T-helper 22 cell (primary cell): Measurements from ENCODE around the gene CCT6B.
"Not testable (repeated sequence)": the region's sequence is repeated elsewhere in the genome, so short reads cannot be mapped to it uniquely, and the experiment has no call there.

Experiments
- DNase-seq: peaks from one replicate; pipeline ENCODE4 v3.0.0-alpha.2; 2020; ENCODE audit warnings: low read depth

The CCT6B gene

DNA sequence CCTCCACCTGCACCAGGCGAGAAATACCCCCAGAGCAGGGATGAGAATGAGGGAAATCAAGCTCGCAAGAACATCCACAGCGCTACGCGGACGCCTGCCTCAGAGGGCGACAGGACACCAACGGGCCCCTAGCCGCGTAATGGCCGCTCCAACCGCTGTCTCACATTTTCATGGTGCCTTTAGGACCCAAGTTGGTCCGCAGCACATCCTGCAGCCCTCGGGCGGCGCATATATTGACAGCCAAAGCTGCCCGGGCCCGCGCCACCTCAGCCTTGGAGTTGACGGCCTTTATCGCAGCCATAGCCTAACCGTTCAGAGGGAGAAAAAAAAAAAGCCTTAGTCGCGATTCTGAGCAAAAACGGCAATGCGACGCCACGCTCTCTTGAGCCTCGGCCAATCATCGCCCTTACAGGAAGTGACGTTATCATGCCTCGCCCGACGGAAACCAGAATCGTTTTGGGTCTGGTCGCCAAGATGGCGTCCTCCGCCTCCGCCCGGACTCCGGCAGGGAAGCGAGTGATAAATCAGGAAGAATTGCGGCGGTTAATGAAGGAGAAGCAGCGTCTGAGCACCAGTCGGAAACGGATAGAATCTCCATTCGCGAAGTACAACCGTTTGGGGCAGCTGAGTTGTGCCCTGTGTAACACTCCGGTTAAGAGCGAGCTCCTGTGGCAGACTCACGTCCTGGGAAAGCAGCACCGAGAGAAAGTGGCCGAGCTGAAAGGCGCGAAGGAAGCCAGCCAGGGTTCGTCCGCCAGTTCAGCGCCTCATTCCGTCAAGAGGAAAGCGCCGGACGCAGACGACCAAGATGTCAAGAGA lies at the start of gene CCT6B, which contains the start of gene ZNF830:
CCT6B (minus strand) TSS at position 368 of the 819 bp plus-strand sequence; CDS start at position 301, 67 bp downstream.
ZNF830 (plus strand) TSS at position 448 of the 819 bp plus-strand sequence; CDS start at position 475, 27 bp downstream.
- DNase-seq, result peak; percentile 84

DNA sequence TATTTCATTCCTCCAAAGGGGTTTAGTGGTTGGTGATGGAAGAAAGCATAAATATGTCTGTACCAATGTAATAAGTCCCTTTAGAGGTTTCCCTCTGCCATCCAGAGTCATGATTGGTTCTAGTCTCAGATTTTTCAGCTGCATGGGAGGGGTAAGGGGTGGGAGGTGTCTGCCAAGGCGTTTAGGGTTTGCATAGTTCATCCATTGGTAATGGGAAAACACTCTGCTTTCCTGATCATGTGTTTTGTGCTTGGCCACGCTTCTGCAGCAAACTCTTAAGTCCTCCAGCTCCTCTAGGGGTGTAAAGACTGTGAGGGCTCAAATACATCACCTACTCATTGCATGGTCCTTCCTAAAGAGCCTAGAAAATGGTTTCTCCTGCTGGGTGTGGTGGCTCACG lies 48.8 kb upstream of the CCT6B start:
- no peak for DNase-seq

- DNase-seq, result no peak
Measured at GRCh38 chr17:35006961-35007360, 45.7 kb upstream of the CCT6B start.

- DNase-seq, result no peak
Measured at GRCh38 chr17:35006345-35006744, 45.1 kb upstream of the CCT6B start.

DNA sequence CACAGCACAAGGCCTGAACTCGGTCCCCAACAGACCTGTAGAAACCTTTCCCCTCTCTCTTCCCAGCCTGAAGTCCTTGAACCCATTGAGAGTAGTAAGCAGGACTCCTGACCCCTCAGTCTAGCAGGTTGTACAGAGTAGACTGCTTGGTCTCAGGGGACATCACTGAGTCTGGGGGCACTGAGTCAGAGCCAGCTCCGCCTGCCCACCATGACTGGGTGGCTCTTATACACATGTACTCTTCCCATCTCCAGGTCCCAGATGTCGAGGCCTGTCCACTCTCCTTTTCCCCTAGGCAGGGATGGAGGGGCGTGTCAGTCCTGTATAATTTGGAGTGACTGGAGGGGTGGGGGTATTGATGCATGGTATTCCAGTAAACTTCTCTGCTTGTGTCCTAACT lies 42.5 kb upstream of the CCT6B start:
- no peak for DNase-seq

GRCh38 chr17:35002876-35003551 lies 41.8 kb upstream of the CCT6B start:
- DNase-seq, result no peak

DNA sequence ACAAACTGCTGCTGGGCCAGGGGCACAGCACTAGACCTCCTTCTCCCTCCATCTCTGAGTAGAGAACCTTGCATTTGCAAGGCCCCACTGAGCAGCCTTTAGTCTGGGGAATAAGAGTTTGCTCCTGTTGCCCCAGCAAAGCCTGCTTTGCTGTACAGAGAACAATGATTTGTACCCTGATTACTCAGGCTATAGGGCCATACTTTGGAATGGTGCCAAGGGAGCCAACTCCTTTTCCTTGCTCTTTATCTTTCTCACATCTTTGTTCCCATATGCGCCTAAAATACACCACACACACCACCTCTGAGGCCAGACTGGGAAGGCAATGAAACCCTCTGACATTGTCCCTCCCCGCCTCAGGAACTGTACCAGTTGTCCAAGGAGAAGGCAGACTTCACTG lies 40.3 kb upstream of the CCT6B start:
- no peak for DNase-seq

GRCh38 chr17:35000965-35001364 lies 39.7 kb upstream of the CCT6B start:
- not testable (repeated sequence) for DNase-seq

- DNase-seq, result no peak
Measured at GRCh38 chr17:34999456-34999855, 38.2 kb upstream of the CCT6B start.

DNA sequence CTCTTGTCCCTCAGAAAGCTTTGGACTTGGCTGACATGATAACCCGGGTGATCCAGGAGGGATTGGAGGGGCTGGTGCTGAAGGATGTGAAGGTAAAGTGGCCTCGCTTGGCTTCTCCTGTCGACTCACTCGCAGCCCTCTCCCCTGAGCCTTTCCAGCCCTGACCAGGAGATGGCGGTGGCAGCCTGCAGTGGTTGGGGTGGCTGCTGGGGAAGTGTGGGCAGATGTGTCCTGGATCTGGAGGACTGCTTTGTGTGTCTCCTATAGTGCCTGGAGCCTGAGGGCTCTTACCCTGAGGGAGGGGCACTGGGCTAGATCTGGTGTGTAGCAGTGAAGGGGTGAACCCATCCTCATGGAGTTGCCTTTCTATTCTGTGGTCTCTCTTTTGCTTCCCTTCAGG lies 36.9 kb upstream of the CCT6B start:
- peak; percentile 49 for DNase-seq

DNA sequence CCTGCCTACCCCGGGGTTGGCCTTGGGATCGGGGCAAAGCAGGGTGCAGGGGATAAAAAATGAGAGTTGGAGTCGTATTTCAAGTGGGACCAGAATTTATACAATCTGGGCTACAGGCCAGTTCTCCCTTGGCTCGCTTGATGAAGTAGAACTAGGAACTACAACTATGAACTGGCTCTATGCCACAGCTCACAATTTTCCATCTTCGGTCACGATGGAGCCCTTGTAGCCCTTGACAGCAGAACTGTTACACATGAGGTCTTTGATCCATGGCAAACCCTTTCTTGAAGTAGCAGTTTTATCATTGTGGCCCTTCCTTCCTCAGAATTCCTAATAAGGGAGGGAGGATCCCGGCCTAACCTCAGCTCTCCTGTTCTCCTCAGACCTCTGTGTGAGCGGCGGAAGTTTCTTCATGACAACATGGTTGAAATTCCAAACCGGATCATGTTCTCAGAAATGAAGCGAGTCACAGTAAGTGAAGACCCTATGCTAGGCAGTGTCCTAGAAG lies 36.1 kb upstream of the CCT6B start:
- DNase-seq, result no peak

DNA sequence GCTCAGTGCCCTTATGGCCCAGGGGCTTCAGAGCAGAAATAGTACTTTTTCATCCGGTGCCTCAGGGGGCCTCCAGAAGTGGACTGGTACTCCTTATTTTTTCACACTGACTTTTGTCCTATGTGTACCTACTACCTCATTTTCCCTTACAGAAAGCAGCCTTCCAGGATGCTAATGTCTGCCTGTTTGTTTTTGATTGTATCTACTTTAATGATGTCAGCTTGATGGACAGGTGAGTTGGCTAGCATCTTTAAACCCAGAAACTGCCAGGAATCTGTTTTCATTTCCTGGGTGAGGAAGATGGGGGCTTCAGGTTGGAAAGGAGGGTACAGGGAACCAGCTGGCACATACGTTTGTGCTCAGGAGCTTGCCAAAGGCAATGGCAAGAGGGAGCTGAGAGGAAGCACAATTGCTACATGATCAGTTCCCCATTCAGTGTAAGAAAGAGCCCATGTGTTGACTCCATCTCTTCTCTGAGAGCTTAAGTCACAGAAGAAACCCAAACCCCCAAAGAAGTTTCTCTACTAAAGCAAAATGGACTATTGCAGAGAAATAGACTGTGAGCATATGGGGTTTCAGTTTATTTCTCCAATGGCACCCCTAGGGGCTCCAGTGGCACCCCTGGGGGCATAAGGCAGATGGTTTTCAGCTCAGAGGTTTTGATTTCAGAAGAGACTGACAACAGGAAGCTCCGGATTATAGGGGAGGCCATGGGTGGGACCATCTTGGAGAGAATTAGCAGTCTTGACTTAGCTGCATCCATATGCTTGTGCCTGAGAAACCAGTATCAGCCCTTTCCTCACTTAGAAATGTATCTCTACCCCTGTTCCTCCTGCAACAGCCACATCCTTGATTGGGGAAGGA lies 35.4 kb upstream of the CCT6B start:
- DNase-seq, result no peak

DNA sequence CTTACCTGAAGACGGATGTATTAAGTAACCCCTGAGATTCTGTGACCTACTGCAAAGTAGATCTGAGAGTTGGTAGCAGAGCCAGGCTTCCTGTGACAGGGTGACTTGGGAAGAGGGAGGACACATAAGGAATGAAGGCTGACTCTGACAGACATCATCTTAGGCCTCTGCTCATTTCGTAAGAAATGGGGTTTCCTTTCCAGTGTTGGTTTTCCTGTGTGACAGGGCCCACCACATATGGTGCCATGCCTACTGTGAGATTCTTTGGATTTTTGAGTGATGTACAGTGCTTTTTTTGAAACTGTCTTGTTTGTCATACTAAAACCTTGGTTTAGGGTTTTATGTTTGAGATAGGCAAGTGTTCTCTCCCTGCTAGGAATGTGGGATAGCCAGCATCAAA lies 31.8 kb upstream of the CCT6B start:
- DNase-seq, result no peak

DNA sequence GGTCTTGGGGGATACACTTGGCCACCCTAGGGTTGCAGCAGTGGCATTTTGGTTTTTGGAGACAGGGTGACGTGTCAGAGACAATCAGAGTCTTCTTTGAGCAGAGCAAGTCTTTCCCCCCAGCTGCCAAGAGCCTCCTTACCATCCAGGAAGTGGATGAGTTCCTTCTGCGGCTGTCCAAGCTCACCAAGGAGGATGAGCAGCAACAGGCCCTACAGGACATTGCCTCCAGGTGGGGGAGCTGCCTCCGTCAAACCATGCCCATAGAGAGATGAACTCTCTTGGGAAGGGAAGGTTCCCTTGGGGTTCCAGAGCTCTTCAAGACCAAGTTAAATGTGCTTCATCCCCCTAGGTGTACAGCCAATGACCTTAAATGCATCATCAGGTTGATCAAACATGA lies 30.3 kb upstream of the CCT6B start:
- DNase-seq, result no peak

- no peak for DNase-seq
Measured at GRCh38 chr17:34990921-34991365, 29.7 kb upstream of the CCT6B start.

DNA sequence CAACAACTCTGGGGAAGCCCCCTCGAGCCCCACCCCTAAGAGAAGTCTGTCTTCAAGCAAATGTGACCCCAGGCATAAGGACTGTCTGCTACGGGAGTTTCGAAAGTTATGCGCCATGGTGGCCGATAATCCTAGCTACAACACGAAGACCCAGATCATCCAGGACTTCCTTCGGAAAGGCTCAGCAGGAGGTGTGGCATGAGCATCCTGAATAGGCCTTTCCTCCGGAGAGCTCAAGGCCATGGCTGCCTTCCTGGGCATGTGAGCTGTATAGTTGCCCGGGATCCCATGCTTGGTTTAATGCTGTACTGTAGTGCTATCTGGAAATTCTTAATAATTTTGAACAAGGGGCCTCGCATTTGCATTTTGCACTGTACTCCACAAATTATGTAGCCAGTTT lies 28.2 kb upstream of the CCT6B start:
- no peak for DNase-seq

- no peak for DNase-seq
Measured at GRCh38 chr17:34988644-34989043, 27.4 kb upstream of the CCT6B start.

DNA sequence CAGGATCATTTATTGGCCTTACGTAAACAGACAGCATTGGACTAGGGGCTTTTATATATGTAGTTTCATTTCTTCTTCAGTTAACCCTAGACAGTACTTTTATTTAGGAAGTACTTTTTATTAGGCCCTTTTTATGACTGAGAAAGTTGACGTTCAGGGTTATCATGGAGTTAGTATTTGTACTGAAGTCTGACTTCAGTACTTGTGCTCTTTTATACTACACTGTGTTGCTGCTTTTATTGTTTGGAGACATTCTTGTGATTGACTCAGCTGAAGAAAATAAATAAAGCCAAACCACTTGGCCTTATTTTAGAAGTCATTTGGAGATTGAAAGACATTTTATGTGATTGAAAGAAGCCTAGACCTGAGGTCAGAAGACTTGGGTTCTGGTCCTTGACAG lies 26.0 kb upstream of the CCT6B start:
- DNase-seq, result no peak

GRCh38 chr17:34981538-34982241 lies 20.4 kb upstream of the CCT6B start:
- DNase-seq, result no peak

GRCh38 chr17:34980681-34981537 lies 19.6 kb upstream of the CCT6B start:
- DNase-seq, result peak; percentile 66

- DNase-seq, result peak; percentile 86
Measured at GRCh38 chr17:34980353-34980680, 19.1 kb upstream of the CCT6B start, which contains the start of gene LIG3. Gene LIG3, plus strand, starts transcription at chr17:34980512. Its CDS starts 2,494 bp downstream, at chr17:34983006.
